Iris pigment epithelial cell (primary cell): ENCODE measurements around the gene LONP1.
"Not testable (repeated sequence)": the region's sequence is repeated elsewhere in the genome, so short reads cannot be mapped to it uniquely, and the experiment has no call there.

ENCODE experiments used
- DNase-seq: peaks from one replicate; pipeline ENCODE4 v3.0.0-alpha.2; 2011; ENCODE audit warnings: low read depth

The LONP1 gene

DNA sequence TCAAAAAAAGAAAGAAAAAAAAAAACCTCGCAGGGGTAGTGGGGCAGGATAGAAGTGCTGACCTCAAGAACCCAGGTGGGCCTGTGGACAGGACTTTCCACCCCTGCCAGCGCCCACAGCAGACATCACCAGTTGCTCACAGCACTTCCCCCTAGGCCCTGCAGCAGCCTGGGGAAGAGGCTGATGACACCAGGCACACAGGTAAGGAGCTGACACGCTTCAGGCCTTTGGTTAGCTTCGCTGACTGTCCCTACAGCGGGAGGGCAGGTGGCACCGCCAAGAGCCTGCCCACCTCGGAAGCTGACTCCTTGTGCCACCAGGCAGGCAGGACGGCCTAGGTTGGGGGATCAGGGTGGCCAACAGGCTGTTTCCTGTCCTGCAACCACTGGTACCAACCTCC lies 8.9 kb downstream of the LONP1 start:
- no peak for DNase-seq

DNA sequence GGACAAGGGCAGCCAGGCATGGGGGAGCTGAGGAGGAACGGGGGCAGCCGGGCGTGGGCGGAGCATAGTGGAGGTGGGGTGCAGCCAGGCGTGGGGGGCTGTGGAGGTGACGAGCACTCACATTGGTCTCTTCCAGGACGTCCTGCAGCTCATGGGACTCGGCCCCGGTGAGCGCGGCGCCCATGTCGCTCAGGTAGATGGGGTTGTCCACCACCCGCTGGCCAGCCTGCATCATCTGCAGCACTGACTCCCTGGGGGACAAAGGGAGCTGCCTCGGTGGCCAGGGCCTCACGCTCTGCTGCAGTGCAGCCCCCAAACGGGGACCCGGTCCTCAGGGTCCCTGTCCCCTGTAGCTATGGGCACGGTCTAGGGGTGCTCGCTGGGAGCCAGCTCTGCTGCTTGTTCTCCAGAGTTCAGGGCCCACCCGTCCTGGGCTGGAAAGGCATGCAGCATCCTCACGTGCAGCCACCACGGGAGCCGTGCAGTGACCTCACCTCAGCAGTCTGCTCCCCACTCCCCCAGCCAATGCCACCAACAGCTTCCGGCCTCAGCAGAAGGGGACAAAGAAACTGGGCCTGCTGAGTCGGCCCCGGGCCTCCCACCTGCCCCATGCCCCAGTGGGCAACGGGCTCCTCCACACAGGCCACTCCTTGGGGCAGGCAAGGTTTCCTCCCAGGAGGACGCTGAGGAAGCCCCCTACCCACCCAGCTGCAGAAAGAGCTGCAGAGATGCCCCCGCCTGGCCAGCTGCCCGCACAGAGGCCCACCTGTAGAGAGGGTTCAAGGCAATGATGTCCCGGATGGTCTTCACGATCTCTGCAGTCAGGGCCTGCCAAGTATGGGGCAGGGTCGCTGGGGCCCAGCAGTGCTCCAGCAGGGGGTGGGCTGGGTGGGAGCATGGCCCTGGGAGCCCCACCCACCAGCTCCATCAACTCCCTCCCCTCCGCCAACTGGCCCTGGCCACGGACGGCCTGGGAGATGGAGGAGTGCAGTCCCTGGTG lies 12.1 kb downstream of the LONP1 start:
- DNase-seq, result no peak

DNA sequence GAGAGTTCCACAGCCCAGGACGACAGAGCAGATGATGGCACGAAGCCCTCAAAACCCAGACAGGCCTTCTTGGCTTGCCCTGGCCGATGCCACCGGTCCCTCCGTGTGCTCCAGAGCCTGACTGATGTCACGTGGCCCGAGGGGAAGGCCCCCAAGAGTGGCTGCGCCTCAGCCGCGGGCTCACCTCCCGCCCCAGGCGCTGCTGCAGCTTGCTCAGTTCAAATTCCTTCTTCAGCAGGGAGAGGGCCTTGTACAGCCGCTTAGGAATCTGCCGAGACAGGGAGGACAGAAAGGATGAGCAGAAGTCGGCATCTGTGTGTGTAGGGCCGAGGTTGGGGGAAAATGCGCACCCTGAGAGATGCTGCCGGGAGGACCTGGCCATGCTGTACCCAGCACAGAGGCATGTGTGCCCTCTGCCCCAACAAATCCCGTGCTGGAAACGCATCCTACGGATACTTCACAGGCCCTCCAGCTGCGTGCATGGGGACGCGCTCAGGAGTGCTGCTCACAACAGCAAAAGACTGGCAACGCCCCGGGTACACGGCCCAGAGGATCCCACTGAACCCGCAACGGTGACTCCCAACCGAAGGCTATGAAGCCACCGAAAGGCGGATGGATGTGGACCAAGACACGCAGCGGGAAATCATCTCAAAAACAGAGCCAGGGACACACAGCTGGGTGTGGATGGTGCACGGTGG lies 12.9 kb downstream of the LONP1 start:
- no peak for DNase-seq

DNA sequence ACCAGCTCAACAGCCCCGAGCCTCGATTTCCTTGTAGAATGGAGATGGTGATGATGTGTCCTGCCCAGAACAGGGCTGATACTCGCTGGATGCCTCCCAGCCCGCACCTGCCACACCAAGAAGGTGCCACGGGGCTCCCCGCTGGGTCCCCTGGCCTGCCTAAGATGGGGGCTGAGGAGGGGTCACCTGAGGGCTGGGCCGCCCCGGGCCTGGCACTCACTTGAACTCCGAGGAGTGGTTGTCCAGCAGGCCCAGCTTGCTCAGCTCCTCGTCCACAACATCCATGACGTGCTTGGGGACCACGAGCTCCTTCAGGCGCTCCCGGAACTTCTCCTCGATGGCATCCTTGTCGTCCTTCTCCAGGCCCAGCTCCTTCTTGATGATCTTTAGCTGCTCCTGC lies 14.4 kb downstream of the LONP1 start:
- no peak for DNase-seq

DNA sequence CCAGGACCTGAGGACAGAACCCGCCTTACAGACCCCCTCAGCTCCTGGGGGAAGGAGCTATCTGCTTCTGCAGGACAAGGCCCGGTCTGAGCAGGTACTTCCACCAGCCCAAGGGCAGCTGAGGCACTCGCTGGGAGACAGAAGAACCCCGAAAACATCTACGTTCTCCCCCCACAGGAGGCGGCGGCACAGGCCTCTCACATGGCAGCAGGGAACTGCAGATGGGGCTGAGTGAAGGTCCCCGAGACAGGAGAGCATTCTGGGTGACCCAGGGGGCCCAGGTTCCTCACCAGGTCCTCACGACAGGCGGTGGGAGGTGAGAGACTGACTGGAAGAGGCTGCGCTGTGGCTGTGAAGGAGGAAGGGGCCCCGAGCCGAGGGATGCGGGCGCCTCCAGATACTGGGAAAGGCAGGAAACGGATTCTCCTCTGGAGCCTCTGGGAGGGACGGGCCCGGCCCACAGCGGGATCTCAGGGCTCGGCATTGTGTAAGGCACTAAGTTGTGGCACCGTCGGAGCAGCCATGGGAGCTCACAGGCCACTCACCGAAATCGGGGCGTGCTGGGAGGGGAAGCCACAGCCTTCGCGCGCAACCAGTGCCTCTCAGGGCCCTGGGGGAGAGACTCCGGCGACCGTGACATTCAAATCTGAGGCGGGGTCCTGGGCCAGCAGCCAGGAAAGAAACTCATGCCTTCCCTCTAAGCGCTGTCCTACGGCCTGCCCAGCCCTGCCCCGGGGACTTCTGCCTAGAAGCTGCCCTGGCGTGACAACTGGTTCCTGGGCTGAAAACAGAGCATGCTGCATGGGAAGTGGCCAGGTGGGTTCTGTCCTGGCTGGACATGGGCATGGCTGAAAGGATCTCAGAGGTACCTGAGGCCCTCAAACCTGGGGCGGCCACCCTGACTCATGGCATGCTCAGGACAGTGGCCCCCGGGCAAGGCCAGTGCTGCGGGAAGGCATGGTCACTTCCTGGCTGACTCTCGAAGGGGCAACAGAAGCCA lies 15.8 kb downstream of the LONP1 start:
- no peak for DNase-seq

DNA sequence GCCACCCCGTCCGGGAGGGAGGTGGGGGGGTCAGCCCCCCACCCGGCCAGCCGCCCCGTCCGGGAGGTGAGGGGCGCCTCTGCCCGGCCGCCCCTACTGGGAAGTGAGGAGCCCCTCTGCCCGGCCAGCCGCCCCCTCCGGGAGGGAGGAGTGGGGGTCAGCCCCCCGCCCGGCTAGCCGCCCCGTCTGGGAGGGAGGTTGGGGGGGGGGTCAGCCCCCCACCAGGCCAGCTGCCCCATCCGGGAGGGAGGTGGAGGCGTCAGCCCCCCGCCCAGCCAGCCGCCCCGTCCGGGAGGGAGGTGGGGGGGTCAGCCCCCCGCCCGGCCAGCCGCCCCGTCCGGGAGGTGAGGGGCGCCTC lies 17.9 kb downstream of the LONP1 start:
- not testable (repeated sequence) for DNase-seq

DNA sequence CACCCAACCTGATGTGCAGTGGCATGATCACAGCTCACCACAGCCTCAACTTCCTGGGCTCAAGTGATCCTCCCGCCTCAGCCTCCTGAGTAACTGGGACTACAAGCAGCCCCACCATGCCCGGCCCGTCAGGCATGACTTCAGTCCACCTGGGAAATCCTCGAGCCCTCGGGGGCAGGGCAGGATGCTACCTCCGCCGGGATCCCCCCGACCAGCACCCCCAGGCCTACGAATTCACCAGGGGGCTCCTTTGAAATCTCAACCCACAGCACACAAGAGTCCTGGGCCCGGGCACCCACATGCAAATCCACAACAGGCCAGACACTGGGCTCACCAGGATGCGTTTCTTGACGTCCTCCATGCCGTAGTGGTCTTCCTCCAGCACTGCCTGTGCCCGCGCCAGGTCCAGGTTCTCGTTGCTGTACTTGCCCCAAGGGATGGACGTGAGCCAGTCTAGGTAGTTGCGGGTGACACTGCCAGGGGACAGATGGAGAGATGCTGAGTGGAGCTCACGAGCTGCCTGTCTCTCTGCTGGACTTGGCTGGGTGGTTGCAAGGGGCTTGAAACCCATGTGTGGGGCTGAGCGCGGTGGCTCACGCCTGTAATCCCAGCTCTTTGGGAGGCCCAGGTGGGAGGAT lies 19.4 kb downstream of the LONP1 start:
- no peak for DNase-seq

DNA sequence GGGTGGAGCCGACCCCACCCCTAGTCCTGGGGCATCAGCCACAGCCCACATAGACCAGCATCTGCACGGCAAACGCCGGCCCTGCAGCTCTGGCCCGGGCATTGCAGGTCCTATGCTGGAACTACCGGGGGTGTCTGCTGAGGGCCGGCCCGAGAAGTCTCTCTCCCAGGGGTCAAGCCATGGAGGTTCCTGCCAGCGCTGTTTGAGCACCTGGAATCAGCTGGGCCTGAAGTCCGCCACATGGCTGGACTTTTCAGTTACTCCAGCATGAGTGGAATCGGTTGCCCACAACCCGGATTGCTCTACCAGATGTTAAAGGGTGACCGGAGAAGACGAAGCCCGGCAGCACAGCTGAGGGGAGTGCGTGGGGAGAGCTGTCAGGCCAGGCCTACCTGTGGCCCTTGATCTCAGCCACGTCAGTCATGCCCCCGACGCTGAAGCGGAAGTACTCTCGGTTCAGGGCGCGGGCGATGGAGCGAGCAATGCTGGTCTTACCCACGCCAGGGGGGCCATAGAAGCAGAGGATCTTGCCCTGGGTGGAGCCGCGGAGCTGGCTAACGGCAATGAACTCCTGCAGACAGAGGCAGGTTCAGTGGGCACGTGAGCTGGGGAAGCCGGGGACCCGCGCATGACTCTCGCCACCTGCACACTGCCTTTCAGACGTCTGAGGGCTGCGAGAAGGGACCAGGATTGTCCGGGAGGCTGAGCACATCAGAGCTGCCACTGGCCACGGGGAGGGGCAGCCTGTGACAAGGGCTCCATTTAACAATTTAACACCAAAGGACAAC lies 21.1 kb downstream of the LONP1 start:
- DNase-seq, result no peak

DNA sequence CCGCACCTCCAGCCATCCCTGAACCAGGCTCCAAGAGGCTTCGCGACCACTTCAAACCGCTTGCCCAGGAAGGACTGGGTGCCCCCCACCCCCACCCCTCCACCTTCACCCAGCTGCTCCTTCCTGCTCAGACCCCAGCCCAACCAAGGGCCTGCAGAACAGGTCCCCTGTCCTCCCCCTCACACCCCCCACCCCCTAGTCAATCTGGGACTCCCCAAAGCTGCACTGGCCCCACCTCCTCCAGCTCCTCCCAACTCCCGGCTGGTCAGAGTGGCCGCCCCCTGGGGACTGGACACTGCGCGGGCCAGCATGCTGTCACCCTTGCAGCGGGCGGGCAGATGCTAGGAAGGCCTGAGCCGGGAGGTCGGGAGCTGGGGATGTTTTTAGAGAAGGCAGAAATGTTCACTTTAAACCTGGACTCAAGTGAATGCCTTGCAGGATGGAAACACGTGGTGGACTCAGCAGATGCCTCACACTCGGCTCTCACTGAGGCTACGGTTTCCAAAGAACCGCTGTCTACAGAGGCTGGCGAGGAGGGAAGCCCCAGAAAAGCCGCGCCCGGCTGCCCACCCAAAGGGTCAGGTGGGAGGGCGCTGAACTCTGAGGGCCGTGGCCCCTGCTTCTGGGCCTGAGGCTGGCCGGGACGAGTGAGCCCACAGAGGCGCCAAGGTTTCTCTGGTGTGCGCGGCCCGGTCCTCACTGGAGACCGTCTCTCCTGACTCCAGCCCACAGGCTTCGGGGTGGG lies 21.9 kb downstream of the LONP1 start:
- DNase-seq, result no peak

DNA sequence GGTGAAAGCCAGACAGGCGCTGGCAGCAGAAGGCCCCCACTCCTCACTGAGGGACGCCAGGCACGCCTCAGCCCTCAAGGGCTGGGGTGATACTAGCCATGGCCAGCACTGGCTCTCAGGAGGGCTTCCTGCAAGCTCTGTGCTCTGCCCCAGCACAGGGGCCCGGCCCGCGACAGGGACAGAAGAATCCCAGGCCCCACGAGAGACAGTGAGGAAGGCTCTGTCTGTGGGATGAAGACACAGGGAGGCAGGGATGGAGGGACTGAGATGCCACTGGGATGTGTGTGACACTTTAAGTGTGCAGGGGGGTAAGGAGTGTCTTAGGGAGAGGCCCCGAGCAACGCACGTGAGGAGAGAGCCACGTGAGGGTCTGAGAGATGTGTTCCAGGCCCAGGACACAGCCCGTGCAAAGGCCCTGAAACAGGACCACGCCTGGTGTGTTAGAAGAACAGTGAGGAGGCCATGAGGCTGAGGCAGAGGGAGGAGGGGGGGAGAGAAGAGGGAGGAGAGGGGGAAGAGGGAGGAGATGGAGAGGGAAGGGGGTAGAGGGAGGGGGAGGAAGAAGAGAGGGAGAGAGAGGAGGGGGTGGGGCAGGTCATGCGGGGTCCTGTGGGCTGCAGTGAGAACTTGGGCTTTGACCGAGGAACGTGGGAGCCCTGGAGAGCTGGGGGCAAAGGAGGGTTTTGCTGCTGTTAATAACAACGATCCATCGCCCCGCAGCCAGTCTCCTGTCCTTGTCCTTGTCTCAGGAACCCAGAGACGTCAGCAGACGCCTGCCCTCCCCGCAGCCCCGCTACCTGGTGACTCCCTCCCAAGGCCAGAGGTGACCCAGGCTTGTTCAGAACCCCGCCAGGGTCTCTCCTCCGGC lies 22.7 kb downstream of the LONP1 start:
- DNase-seq, result no peak

DNA sequence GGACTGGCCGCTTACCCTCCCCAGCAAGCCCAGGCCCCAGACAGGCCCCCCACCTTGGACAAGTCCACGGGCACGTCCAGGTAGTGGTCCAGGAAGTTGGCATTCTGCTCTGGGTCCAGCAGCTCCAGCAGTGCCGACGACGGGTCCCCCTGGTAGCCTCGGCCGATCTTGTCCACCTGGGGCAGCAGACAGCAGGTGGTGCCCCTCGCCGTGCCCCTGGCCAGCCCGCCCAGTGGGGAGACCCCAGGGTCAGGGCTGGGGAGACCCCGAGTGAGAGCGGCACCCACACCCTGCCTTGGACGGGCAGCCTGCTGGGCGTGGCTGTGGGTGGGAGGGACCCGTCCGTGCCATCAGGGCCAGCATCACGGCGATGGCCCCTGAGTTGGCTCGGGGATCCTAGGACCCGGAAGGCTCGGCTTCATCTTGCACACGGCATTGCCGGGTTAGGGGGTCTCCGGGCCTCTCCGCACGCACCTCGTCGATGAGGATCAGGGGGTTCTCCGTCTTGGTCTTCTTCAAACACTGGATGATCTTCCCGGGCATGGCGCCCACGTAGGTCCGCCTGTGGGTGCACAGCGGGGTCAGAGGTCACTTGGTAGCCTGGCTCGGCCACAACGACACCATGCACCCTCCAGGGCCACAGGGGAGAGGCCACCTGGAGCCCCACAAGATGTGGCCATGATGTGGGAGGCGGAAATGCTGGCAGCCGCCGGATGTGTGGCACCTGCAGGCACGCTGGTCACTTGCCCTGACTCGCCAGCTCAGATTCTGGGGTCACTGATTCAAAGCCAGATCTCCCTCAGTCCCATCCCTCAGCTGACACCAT lies 23.5 kb downstream of the LONP1 start:
- no peak for DNase-seq

DNA sequence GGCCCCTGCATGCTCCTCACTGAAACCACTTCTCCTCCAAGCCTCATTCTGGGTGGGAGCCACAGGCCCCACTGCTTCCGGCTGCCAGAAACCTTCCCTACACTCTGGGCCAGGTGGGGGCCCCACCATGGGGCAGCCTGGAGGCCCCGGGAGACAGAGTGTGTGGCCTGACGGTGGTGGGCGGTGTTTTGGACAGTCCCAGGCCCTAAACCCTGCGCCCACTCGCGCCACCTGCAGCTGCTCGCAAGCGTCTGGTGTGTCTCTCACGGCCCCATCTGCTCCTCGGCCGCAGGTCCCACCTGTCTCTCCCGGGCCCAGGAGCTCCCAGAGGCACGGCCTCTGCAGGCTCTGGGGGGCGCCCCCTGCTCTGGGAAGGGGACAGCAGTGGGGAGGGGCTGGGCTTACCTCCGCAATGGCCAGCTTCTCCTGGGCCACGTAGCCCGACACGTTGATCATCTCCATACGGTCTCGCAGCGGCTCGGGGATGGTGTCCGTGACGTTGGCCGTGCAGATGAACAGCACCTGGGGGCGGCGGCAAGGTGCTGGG lies 24.2 kb downstream of the LONP1 start:
- no peak for DNase-seq

DNA sequence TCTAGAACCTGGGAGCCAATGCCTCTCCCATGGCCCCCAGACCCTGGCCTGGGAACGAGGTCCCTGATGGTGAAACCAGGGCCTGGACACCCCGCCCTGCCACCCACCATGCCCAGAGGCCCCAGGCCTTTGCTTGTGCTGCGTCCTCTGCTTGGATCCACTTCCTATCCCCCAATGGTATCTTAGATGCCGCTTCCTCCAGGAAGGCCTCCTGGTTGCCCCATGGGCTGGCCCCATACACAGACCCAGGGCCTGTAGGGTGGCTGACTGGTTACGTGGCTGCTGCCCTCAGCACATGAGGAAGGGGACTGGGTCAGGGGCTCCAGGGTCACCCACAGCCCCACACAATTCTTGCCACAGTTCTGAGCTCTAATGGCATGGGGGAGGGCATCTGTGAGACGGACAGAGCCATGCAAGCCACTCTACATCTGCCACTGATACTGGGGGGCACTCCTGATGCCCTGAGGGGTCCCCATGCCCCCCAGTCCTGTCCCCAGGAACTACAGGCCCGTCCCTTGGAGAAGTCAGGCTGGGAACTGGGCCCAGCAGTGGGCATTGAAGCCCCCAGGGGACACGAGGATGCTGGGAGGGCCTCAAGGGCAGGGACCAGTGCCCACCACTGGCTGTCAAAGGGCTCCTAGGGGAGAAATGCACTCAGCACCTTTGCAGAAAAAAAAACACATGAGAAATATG lies 24.8 kb downstream of the LONP1 start:
- DNase-seq, result no peak

DNA sequence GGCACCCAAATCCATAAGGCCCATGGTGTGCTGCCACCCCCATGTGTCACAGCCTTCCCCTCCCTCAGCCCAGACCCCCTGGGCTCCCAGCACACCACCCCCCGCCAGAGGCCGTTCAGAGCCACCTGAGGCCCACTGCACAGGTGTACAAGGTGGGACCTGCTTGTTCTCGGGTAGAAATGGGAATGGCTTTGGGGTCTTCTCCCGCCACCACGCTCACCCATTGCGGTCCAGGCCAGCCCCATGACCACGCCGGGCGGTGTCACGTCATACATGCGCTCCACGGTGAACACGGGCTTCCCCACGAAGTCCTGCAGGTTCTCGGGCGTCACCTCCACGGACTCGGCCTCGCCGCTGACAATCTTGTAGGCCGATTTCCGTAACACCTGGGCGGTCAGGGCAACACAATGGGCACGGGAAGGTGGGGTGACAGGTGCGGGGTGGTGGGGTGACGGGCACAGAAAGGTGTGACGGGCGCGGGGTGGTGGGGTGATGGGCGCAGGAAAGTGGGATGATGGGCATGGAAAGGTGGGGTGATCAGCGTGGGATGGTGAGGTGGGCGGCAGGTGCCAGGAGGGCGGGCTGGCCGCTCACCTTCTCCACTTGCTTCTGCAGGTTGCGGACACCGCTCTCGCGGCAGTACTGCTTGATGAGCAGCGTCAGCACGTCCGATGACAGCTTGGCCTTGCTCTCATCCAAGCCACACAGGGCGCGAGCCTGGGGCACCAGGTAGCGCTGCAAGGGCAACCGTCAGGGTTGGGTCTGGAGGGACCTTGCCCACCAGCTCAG lies 25.6 kb downstream of the LONP1 start:
- no peak for DNase-seq

DNA sequence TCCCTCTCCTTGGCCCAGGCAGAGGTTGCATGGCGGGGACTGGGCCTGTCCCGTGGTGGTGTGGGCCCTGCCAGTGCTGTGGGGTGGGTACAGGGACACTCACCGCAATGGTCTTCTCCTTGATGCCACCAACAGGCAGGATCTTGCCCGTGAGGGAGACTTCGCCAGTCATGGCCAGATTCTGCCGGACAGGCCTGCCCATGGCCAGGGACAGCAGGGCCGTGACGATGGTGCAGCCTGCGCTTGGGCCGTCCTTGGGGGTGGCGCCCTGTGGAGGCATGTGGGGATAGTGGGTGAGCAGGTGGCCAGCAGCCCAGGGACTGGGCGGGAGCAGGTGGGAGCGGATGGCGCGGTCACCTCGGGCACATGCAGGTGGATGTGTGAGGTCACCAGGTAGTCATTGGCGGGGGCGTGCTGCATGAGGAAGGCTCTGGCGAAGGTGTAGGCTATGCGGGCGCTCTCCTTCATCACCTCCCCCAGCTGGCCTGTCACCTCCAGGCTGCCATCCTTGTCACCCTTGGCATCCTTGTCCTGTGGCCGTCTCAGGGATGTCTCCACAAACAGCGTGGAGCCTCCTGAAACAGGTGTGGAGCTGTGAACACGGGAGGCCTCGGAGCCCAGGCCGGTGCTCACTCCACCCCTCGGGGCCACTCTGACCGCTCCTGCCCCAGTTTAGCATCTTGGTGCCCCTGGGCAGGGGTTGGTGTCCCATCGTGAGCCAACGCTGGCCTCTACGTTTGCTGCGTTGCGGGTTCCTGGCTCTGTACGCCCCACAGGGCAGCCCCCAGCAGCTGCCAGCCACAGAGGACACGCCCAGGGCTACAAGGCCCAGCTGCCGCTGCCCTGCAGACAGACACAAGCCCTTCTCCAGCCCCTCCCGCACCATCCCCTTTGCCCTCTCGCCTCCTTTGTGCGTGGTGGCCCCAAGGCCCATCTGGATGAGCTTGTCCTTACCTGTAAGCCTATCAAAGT lies 26.5 kb downstream of the LONP1 start:
- DNase-seq, result no peak
